Measurements from ENCODE around the gene ATP4B.

The ATP4B gene

GRCh38 chr13:113668491-113668971 is 10.5 kb upstream of the ATP4B start:
- H3K27ac ChIP-seq = no peak overlapping the region
- TF ChIP-seq, protein P1, sequence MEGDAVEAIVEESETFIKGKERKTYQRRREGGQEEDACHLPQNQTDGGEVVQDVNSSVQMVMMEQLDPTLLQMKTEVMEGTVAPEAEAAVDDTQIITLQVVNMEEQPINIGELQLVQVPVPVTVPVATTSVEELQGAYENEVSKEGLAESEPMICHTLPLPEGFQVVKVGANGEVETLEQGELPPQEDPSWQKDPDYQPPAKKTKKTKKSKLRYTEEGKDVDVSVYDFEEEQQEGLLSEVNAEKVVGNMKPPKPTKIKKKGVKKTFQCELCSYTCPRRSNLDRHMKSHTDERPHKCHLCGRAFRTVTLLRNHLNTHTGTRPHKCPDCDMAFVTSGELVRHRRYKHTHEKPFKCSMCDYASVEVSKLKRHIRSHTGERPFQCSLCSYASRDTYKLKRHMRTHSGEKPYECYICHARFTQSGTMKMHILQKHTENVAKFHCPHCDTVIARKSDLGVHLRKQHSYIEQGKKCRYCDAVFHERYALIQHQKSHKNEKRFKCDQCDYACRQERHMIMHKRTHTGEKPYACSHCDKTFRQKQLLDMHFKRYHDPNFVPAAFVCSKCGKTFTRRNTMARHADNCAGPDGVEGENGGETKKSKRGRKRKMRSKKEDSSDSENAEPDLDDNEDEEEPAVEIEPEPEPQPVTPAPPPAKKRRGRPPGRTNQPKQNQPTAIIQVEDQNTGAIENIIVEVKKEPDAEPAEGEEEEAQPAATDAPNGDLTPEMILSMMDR (IDR thresholded peaks at IDR 0.05) = no peak
- TF ChIP-seq ZFX (IDR thresholded peaks at IDR 0.05; ENCODE audit: borderline replicate concordance) = no peak

- H3K27ac ChIP-seq = no peak overlapping the region
- TF ChIP-seq ZFX (IDR thresholded peaks at IDR 0.05; ENCODE audit: borderline replicate concordance) = no peak
- TF ChIP-seq, protein P1 (IDR thresholded peaks at IDR 0.05) = no peak
Observed at GRCh38 chr13:113667771-113668490, 9.9 kb upstream of the ATP4B start.

DNA sequence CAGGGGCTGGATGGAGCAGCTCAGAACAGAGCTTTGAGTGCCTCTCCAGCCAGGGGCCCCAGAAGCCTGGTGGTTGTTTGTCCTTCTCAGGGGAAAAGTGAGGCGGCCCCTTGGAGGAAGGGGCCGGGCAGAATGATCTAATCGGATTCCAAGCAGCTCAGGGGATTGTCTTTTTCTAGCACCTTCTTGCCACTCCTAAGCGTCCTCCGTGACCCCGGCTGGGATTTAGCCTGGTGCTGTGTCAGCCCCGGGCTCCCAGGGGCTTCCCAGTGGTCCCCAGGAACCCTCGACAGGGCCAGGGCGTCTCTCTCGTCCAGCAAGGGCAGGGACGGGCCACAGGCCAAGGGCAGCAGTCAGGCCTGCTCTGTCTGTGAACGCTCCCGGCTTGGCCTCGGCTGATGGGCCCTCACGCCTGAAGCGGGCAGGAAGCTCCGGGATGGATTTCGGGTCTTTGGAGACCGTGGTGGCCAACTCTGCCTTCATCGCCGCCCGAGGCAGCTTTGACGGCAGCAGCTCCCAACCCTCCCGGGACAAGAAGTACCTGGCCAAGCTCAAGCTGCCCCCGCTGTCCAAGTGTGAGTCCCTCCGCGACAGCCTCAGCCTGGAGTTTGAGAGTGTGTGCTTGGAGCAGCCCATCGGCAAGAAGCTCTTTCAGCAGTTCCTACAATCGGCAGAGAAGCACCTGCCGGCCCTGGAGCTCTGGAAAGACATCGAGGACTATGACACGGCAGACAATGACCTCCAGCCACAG is 9.1 kb upstream of the ATP4B start, which contains the start of gene GRK1:
TSS of gene GRK1 (plus strand) at position 269 of the 751 bp plus-strand sequence. CDS start at position 437, 168 bp downstream.
- TF ChIP-seq, protein P1 (IDR thresholded peaks at IDR 0.05) = no peak
- no peak for TF ChIP-seq ZFX (IDR thresholded peaks at IDR 0.05; ENCODE audit: borderline replicate concordance)
- H3K27ac ChIP-seq = no peak within 1 kb of the TSS

DNA sequence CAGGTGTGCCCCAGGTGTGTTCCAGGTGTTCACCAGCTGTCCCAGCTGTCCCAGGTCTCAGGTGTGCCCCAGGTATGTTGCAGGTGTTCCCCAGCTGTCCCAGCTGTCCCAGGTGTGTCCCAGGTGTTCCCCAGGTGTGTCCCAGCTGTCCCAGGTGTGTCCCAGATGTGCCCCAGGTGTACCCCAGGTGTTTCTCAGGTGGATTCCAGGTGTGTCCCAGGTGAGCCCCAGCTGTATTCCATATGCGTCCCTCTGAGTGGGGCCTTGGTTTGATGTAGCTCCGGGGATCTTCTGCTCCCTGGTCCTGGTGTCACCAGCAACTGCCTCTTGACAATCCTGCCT is 8.3 kb upstream of the ATP4B start:
- no peak for TF ChIP-seq ZFX (IDR thresholded peaks at IDR 0.05; ENCODE audit: borderline replicate concordance)
- TF ChIP-seq, protein P1 (IDR thresholded peaks at IDR 0.05) = no peak
- H3K27ac ChIP-seq = no peak overlapping the region

GRCh38 chr13:113665597-113666328 is 7.8 kb upstream of the ATP4B start:
- H3K27ac ChIP-seq = no peak overlapping the region
- TF ChIP-seq, protein P1 (IDR thresholded peaks at IDR 0.05) = no peak
- TF ChIP-seq ZFX (IDR thresholded peaks at IDR 0.05; ENCODE audit: borderline replicate concordance) = no peak

DNA sequence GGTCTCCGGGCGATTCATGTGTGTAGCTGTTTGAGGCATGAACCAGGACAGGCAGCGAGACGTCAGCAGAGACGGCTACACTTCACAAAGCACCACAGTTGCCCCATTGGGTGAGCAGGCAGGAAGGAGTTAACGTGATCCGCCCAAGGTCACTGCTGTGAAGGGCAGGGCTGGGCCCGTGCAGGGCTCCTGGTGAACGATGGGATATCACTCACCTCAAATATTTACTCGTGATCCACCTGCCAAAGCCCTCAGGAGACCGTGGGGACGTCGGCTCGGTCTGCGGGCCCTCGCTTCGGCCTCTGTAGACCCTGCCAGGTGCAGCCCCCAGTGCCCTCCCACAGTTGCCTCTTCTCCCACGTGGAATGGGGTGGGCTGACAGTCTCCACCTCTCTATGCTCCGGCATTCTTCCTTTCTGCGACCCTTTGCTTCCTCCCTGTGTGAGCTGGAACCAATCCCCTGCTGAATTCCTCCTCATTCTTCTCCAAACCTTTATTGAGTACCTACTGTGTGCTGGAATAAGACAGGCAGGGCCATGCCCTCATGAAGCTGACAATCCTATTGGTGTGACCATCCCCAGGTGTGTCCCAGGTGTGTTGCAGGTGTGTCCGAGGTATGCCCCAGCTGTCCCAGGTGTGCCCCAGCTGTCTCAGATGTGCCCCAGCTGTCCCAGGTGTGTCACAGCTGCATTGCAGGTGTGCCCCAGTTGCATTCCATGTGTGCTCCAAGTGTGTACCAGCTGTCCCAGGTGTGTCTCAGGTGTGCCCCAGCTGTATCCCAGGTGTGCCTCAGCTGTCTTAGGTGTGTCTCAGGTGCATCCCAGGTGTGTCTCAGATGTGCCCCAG is 7.0 kb upstream of the ATP4B start:
- TF ChIP-seq, protein P1 (IDR thresholded peaks at IDR 0.05) = no peak
- H3K27ac ChIP-seq = no peak overlapping the region
